Measurements from ENCODE around the gene UNC5C. TPM values are rescaled to one million over a fixed set of nuclear protein-coding genes. Genes with fewer than 3 reads are reported as not detected.

Gene UNC5C
- total and polyA plus RNA-seq, 2 of the 8 experiments (the other 6 are each of a cell fraction or from before 2014, with no cell fraction given), result 0.30 to 1.3 TPM

DNA sequence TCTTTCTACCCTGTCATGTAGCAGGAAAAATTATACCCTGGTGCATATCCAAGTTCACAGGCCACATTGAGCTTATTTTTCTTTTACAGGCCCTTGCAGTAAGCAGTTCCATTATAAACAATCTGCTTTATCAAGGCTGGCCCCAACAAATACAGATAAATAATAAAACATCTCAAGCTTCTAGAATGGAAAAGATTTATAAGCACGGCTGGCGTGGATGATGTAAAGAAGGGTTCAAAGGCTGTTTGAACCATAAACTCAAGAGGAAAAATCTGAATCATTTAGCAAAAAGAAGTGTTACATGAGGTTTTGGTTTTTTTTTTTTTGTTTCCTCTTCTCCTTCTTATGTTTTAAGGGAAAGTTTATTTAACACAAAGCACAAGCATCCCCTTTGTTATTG lies 109.7 kb downstream of the UNC5C start:
- ChIA-PET POLR2A (ENCODE audit: partially characterized antibody) (no interaction called here), CTCF (ENCODE audit: partially characterized antibody) (no interaction called here)
- no peak overlapping the region for H3K4ac ChIP-seq (replicated peaks; ENCODE audit: insufficient read length, low read depth, low read length)
- whole genome bisulfite sequencing, 2 experiments (ENCODE audit: extremely low coverage in 1 of 2, insufficient coverage in 1 of 2, insufficient read length in 1 of 2, insufficient replicate concordance in 2 of 2, low coverage in 1 of 2, low lambda C conversion rate in 2 of 2, missing lambda C conversion rate in 1 of 2), result 98% methylated on average over 2 of the region's 2 CpGs; no CpG with 5 or more reads in 1 of the 2 experiments
- H2BK12ac ChIP-seq (ENCODE audit: low read depth, low read length), result no peak overlapping the region
- no peaks in the 10 kb centered on the region for H3K79me2 ChIP-seq (ENCODE audit: control insufficient read depth in 1 of 2, insufficient read depth in 2 of 2, low read length in 2 of 2)
- H3K9me3 ChIP-seq (ENCODE audit: insufficient read depth in 2 of 2, low read depth in 1 of 2, low read length in 1 of 2), result no peaks in the 10 kb centered on the region
- no peak overlapping the region for H3K56ac ChIP-seq (replicated peaks; ENCODE audit: insufficient read length, low read depth, low read length)
- no peak overlapping the region for H3K23ac ChIP-seq (ENCODE audit: insufficient read length)
- H3K18ac ChIP-seq (ENCODE audit: extremely low read depth, low read length), result no peak overlapping the region
- H3K79me1 ChIP-seq (ENCODE audit: low read depth, low read length), result no peaks in the 10 kb centered on the region
- no peak overlapping the region for H3K4me2 ChIP-seq (ENCODE audit: insufficient read depth in 1 of 2, low read depth in 2 of 2, low read length in 2 of 2)
- no peaks in the 10 kb centered on the region for H3K27me3 ChIP-seq (replicated peaks in 1 of 4; ENCODE audit: control insufficient read depth in 3 of 4, extremely low read depth in 1 of 4, insufficient read depth in 3 of 4, low read length in 3 of 4)
- no peak overlapping the region for H2AFZ ChIP-seq (ENCODE audit: low read length)
- H3K4me3 ChIP-seq (ENCODE audit: extremely low read depth in 1 of 4, insufficient read depth in 2 of 4, low read depth in 3 of 4, low read length in 4 of 4), result no peak overlapping the region
- DNase-seq (ENCODE audit: low read depth in 1 of 2, low spot score in 2 of 2) (no peak), FAIRE-seq (no peak)
- H4K5ac ChIP-seq (ENCODE audit: insufficient read length, low read depth, low read length), result no peak overlapping the region
- no peak overlapping the region for H2BK120ac ChIP-seq (replicated peaks; ENCODE audit: low read depth, low read length)
- H4K91ac ChIP-seq (replicated peaks; ENCODE audit: insufficient read length, low read length), result no peak overlapping the region
- no peak overlapping the region for H3K27ac ChIP-seq (ENCODE audit: low read depth, low read length)
- no peak overlapping the region for H2BK15ac ChIP-seq (ENCODE audit: low read length)
- H2BK20ac ChIP-seq (ENCODE audit: low read length), result no peak overlapping the region
- no peaks in the 10 kb centered on the region for H3K23me2 ChIP-seq (ENCODE audit: low read depth, low read length)
- H4K20me1 ChIP-seq (replicated peaks in 1 of 2; ENCODE audit: control insufficient read depth in 1 of 2, insufficient read depth in 2 of 2, low read length in 2 of 2), result no peaks in the 10 kb centered on the region
- H3K9ac ChIP-seq (replicated peaks in 1 of 4; ENCODE audit: extremely low read depth in 1 of 4, low read depth in 3 of 4, low read length in 3 of 4), result no peak overlapping the region
- no peaks in the 10 kb centered on the region for H3K4me1 ChIP-seq (replicated peaks in 1 of 4; ENCODE audit: control insufficient read depth in 3 of 4, insufficient read depth in 4 of 4, low read length in 3 of 4)
- H3K36me3 ChIP-seq (ENCODE audit: control insufficient read depth in 2 of 4, insufficient read depth in 4 of 4, low read length in 3 of 4), result no peaks in the 10 kb centered on the region
- no peak overlapping the region for H3K14ac ChIP-seq (ENCODE audit: insufficient read length)
- H2BK5ac ChIP-seq (ENCODE audit: low read depth, low read length), result no peak overlapping the region
- H2AK5ac ChIP-seq (ENCODE audit: low read depth, low read length), result no peak overlapping the region
- no peak overlapping the region for H4K8ac ChIP-seq (ENCODE audit: extremely low read depth, insufficient read depth, low read length)
- TF ChIP-seq BACH1 (IDR thresholded peaks at IDR 0.05; ENCODE audit: low read length) (no peak), RBBP5 (IDR thresholded peaks at IDR 0.05; ENCODE audit: borderline replicate concordance, low read depth, low read length) (no peak), RNF2 (IDR thresholded peaks at IDR 0.05; ENCODE audit: borderline replicate concordance, low read depth, low read length, missing control alignments, poor library complexity, severe bottlenecking) (no peak), SRF (IDR thresholded peaks at IDR 0.05; ENCODE audit: low read depth, low read length) (no peak), CBX5 (IDR thresholded peaks at IDR 0.05; ENCODE audit: low read depth, low read length) (no peak), PHF8 (conservative IDR thresholded peaks at IDR 0.05; ENCODE audit: low read depth, low read length) (no peak), CHD2 (IDR thresholded peaks at IDR 0.05; ENCODE audit: low read length) (no peak), KDM4A (IDR thresholded peaks at IDR 0.05; ENCODE audit: low read depth, low read length, severe bottlenecking) (no peak), SIX5 (IDR thresholded peaks at IDR 0.05; ENCODE audit: low read depth, low read length) (no peak)
- TF ChIP-seq, protein P1, sequence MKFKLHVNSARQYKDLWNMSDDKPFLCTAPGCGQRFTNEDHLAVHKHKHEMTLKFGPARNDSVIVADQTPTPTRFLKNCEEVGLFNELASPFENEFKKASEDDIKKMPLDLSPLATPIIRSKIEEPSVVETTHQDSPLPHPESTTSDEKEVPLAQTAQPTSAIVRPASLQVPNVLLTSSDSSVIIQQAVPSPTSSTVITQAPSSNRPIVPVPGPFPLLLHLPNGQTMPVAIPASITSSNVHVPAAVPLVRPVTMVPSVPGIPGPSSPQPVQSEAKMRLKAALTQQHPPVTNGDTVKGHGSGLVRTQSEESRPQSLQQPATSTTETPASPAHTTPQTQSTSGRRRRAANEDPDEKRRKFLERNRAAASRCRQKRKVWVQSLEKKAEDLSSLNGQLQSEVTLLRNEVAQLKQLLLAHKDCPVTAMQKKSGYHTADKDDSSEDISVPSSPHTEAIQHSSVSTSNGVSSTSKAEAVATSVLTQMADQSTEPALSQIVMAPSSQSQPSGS (IDR thresholded peaks at IDR 0.05; ENCODE audit: low read length), result no peak
